Stimulated activated CD8-positive, alpha-beta memory T cell treated with anti-CD3 and anti-CD28 coated beads, Interleukin-2, amount 100 ng/mL, for 1 hour (primary cell): ENCODE results near the gene AKNA.

Source experiments
- DNase-seq, 2 donors: peaks; one replicate each; pipeline ENCODE4 v3.0.0-alpha.2; 2020; ENCODE audit warnings: low read depth in 2 of 2

Gene AKNA

GRCh38 chr9:114284316-114285060 lies 103.3 kb downstream of the AKNA start:
- DNase-seq = no peak
